Measurements from ENCODE around the gene SPCS2.
"Not testable (repeated sequence)": the region's sequence is repeated elsewhere in the genome, so short reads cannot be mapped to it uniquely, and the experiment has no call there.

SPCS2 gene

GRCh38 chr11:74950374-74950969, 1.4 kb downstream of the SPCS2 start:
- DNase-seq (ENCODE audit: low spot score), result no peak

DNA sequence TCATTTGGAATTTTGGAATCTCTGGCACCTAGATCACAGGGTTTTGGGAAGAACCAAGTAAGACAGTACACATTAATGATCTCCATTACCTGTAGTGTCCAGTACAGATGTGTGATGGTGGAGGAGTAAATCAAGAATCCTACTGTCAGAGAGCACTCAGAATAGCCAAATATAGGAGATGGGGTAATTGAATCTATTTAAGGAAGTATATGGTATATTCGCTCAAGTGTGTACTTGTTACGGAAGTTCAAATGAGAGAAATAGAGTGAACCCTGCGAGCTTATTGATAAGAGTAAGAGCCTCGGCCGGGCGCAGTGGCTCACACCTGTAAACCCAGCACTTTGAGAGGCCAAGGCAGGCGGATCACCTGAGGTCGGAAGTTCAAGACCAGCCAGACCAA, 2.2 kb downstream of the SPCS2 start:
- DNase-seq (ENCODE audit: low spot score), result no peak

- no peak for DNase-seq (ENCODE audit: low spot score)
Observed at GRCh38 chr11:74952752-74953151, 3.7 kb downstream of the SPCS2 start.

- DNase-seq (ENCODE audit: low spot score), result no peak
Observed at GRCh38 chr11:74953451-74953850, 4.4 kb downstream of the SPCS2 start.

DNA sequence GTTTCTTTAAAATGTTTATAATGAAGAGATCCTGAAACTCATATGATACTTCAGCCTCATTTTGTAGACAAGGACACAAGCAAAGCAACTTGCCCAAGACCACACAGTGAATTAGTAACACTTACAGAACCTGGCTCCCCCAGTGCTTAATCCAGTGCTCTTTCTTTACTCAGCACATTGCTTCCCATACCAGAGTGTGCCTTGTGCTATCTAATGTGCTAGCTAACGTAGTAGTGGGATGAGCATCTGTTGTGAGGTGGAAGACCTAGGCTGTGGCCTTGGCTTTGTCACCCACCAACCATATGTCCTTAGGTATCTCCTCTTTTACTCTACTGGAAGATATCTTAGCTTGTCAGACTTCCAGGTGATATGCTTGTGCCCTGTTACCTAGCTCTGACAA, 5.1 kb downstream of the SPCS2 start:
- no peak for DNase-seq (ENCODE audit: low spot score)

GRCh38 chr11:74956397-74957015, 7.4 kb downstream of the SPCS2 start:
- no peak for DNase-seq (ENCODE audit: low spot score)

GRCh38 chr11:74957937-74958629, 9.0 kb downstream of the SPCS2 start:
- no peak for DNase-seq (ENCODE audit: low spot score)

- not testable (repeated sequence) for DNase-seq (ENCODE audit: low spot score)
Observed at GRCh38 chr11:74960128-74960527, 11.1 kb downstream of the SPCS2 start.

DNA sequence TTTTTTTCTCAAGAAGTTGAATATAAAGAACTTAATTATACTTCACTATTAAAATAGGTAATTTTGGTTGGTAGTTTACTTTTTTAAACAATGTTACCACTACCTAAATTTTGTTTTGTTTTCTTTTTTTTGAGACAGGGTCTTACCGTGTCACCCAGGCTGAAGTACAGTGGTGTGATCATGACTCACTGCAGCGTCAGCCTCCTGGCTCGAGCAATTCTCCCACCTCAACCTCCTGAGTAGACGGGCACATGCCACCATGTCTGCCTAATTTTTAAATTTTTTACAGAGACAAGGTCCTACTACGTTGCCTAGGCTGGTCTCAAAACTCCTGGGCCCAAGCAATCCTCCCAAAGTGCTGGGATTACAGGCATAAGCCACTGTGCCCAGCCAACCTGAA, 17.6 kb downstream of the SPCS2 start:
- no peak for DNase-seq (ENCODE audit: low spot score)

DNA sequence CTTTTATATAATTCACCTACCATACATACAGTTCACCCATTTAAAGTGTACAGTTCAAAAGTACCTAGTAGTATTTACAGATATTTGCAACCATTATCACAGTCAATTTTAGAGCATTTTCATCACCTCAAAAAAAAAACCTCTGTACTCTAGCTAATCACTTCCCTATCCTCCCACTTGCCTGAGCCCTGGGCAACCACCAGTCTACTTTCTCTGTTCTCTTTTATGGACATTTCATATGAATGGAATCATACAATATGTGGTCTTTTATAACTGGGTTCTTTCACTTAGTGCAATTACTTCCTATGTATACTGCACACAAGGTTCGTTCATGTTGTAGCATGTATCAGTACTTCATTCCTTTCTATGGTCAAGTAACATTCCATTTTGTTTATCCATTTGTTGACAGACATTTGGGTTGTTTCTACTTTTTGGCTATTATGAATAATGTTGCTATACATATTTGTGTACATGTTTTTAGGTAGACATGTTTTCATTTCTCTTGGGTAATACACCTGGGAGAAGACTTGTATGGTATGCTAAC, 21.9 kb downstream of the SPCS2 start:
- DNase-seq (ENCODE audit: low spot score), result no peak

DNA sequence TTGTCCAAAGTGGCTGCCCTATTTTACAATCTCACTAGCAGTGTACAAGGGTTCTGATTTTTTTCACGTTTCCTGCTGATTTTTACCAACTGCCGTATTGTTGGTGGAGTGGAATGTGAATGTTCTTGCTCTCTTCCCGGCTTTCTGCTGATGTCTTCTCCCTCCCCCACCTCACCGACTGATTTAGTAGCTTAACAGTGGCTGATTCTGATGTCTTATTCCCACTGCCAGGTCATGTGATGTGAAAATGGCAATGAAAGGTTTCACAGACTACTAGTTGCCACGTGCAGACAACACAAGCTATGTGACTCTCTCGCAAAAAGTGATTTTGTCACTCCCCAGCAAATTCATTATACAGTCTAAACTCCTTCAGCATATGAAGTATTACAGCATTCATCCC, 22.4 kb downstream of the SPCS2 start:
- no peak for DNase-seq (ENCODE audit: low spot score)

GRCh38 chr11:74978041-74978440, 29.0 kb downstream of the SPCS2 start:
- DNase-seq (ENCODE audit: low spot score), result no peak

GRCh38 chr11:74980634-74981033, 31.6 kb downstream of the SPCS2 start:
- no peak for DNase-seq (ENCODE audit: low spot score)

GRCh38 chr11:74981888-74982287, 32.8 kb downstream of the SPCS2 start:
- DNase-seq (ENCODE audit: low spot score), result no peak

- DNase-seq (ENCODE audit: low spot score), result no peak
Observed at GRCh38 chr11:74984070-74984469, 35.0 kb downstream of the SPCS2 start.

DNA sequence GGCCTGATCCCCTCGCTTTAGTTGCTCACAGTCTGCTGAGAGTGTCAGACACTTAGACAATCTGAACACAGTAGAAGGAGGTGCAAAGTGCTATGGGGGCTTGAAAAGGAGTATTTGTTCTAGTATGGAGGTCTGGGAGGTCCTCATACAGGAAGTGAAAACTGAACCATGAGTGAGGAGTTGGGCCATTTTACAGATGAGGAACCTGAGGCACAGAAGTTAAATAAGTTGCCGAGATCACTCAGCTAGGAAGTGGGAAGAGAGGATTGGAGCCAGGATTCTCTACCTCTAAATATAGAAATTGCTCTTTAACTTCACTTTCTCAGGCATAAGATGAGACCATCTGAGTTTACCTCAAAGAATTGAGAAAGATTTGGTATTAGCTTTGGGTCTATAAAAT, 35.7 kb downstream of the SPCS2 start:
- no peak for DNase-seq (ENCODE audit: low spot score)

DNA sequence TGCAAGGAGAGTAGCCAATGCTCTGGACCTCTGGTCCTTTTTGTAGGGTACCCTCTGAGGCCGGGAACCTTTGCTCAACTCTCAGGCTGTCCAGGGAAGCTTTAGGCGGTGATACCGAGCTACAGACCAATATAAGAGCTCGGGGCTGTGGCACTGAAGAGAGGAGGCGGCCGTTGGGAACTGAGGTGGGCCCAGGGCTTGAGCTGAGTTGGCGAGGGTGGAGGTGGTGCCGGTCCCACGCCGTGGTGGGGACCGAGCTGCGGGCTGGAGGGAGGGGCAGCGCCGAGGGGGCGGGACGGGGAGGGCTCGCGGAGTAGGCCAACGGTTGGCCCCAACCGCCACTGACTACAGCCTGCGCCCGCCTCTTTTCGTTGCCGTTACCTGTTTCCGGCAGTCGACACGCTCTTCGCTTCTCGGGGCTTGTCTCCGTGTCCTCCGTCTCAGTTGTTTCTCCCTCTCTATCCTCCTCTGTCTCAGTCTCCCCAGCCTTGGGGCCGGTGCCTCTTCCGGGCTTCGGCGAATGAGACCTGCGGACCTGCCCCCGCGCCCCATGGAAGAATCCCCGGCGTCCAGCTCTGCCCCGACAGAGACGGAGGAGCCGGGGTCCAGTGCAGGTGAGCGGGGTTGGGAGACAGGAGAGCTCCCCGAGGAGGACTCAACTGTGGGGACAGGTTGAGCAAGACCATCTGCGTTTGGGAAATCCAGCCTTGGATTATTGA, 39.6 kb downstream of the SPCS2 start, which contains the start of gene NEU3:
NEU3 (plus strand) TSS at position 393 of the 719 bp plus-strand sequence; CDS start at position 521, 128 bp downstream.
- DNase-seq (ENCODE audit: low spot score), result peak; percentile 84

- no peak for DNase-seq (ENCODE audit: low spot score)
Observed at GRCh38 chr11:74989260-74989638, 40.2 kb downstream of the SPCS2 start.

GRCh38 chr11:74990150-74990549, 41.1 kb downstream of the SPCS2 start:
- not testable (repeated sequence) for DNase-seq (ENCODE audit: low spot score)

GRCh38 chr11:74990941-74991340, 41.9 kb downstream of the SPCS2 start:
- no peak for DNase-seq (ENCODE audit: low spot score)

DNA sequence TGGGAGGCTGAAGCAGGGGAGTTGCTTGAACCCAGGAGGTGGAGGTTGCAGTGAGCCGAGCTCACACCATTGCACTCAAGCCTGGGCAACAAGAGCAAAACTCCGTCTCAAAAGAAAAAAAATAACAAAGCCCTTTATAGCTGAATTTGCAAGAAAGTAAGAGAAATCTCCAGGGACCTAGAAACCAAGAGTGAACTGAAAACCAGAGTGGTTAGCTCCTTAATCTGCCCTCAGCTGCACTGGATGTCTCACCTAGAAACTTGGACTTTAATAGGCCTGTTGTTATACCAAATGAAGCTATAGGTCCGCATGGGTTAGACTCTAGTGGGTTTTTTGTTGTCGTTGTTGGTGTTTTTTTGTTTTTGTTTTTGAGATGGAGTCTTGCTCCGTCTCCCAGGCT, 43.8 kb downstream of the SPCS2 start:
- DNase-seq (ENCODE audit: low spot score), result no peak

DNA sequence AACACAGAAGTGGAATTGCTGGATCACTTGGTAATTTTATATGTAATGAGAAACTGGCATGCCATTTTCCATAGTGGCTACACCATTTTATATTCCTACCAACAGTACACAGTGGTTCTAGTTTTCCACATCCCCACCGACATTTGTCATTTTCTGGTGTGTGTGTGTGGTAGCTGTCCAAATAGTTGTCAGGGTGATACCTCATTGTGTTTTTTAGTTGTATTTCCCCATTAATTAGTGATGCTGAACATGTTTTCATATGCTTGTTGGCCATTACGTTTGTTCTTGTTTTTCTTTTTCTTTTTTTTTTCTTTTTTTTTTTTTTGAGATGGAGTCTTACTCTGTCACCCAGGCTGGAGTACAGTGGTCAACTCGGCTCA, 51.9 kb downstream of the SPCS2 start:
- DNase-seq (ENCODE audit: low spot score), result no peak

GRCh38 chr11:75001686-75002085, 52.6 kb downstream of the SPCS2 start:
- DNase-seq (ENCODE audit: low spot score), result no peak

Measured in ecto neural progenitor cell (in vitro differentiated cells).